Liver (tissue), 9 donors: ENCODE measurements around the gene IQCE. TPM values are rescaled to one million over a fixed set of nuclear protein-coding genes. Genes with fewer than 3 reads are reported as not detected.

Experiments
- DNase-seq: peaks from one replicate; pipeline ENCODE4 v3.0.0-alpha.2; 2017; ENCODE audit warnings: low spot score
- H3K27ac ChIP-seq, 2 donors: one replicate each; pipeline ENCODE4 v1.7.0; 2013; ENCODE audit warnings: inconsistent platforms in 2 of 2, low read length in 2 of 2, control low read depth in 1 of 2, low read depth in 1 of 2, mild to moderate bottlenecking in 1 of 2
- H3K27me3 ChIP-seq, 4 donors: one replicate each; pipeline versions ENCODE4 v1.6.1 to v1.7.0; 2013; ENCODE audit warnings: low read length in 3 of 4, inconsistent platforms in 1 of 4, mild to moderate bottlenecking in 1 of 4, moderate library complexity in 1 of 4; ENCODE audit not compliant: control insufficient read depth in 4 of 4, insufficient read depth in 4 of 4
- H3K36me3 ChIP-seq, 4 donors: one replicate each; pipeline versions ENCODE4 v1.6.1 to v1.7.0; 2013; ENCODE audit warnings: low read length in 3 of 4, mild to moderate bottlenecking in 3 of 4, low read depth in 1 of 4, moderate library complexity in 1 of 4; ENCODE audit not compliant: control insufficient read depth in 4 of 4, insufficient read depth in 3 of 4
- H3K4me1 ChIP-seq, 4 donors: one replicate each; pipeline versions ENCODE4 v1.6.1 to v1.7.0; 2013; ENCODE audit warnings: low read length in 3 of 4, mild to moderate bottlenecking in 3 of 4, moderate library complexity in 1 of 4; ENCODE audit not compliant: control insufficient read depth in 4 of 4, insufficient read depth in 4 of 4
- H3K4me3 ChIP-seq, 3 donors: one replicate each; pipeline versions ENCODE4 v1.6.1 to v1.7.0; 2013; ENCODE audit warnings: low read length in 3 of 3, control low read depth in 1 of 3, low read depth in 1 of 3, mild to moderate bottlenecking in 1 of 3
- H3K9ac ChIP-seq, 2 donors: one replicate each; pipeline ENCODE4 v1.7.0; 2013; ENCODE audit warnings: low read length in 2 of 2, mild to moderate bottlenecking in 2 of 2, moderate library complexity in 2 of 2, control low read depth in 1 of 2, low read depth in 1 of 2
- H3K9me3 ChIP-seq, 4 donors: one replicate each; pipeline versions ENCODE4 v1.6.1 to v1.7.0; 2013; ENCODE audit warnings: low read length in 3 of 4; ENCODE audit not compliant: control insufficient read depth in 4 of 4
- ATF3 ChIP-seq: IDR thresholded peaks from 2 replicates; pipeline ENCODE4 v1.6.1; 2016; ENCODE audit warnings: antibody characterized with exemption
- CTCF ChIP-seq: fragments of 150-350 bp; IDR thresholded peaks from 2 replicates; pipeline ENCODE4 v1.5.1; 2017; ENCODE audit warnings: improper control_type of control experiment, low read depth, low read length; ENCODE audit not compliant: missing input control
- EGR1 ChIP-seq, 2 donors: IDR thresholded peaks; 2 replicates each; pipeline ENCODE4 v1.6.1; 2016 to 2018; ENCODE audit warnings: antibody characterized with exemption in 2 of 2, low read depth in 2 of 2
- FOXA1 ChIP-seq: IDR thresholded peaks from 2 replicates; pipeline ENCODE4 v1.6.1; 2016; ENCODE audit warnings: antibody characterized with exemption
- FOXA2 ChIP-seq: IDR thresholded peaks from 2 replicates; pipeline ENCODE4 v1.6.1; 2016; ENCODE audit warnings: antibody characterized with exemption
- GABPA ChIP-seq, 2 donors: IDR thresholded peaks in 1 of 2; conservative IDR thresholded peaks in 1 of 2; 2 replicates each; pipeline ENCODE4 v1.6.1; 2016; ENCODE audit warnings: antibody characterized with exemption in 2 of 2, mild to moderate bottlenecking in 1 of 2, moderate library complexity in 1 of 2
- HNF4A ChIP-seq, 2 donors: conservative IDR thresholded peaks; 2 replicates each; pipeline ENCODE4 v1.6.1; 2016; ENCODE audit warnings: antibody characterized with exemption in 2 of 2, mild to moderate bottlenecking in 2 of 2
- HNF4G ChIP-seq: IDR thresholded peaks from 2 replicates; pipeline ENCODE4 v1.6.1; 2016; ENCODE audit warnings: antibody characterized with exemption
- JUND ChIP-seq, 2 donors: IDR thresholded peaks; 2 replicates each; pipeline ENCODE4 v1.6.1; 2016; ENCODE audit warnings: antibody characterized with exemption in 2 of 2
- MAX ChIP-seq: IDR thresholded peaks from 2 replicates; pipeline ENCODE4 v1.6.1; 2016; ENCODE audit warnings: antibody characterized with exemption
- NR2F2 ChIP-seq: IDR thresholded peaks from 2 replicates; pipeline ENCODE4 v1.6.1; 2016; ENCODE audit warnings: antibody characterized with exemption
- RAD21 ChIP-seq, 2 donors: IDR thresholded peaks; 2 replicates each; pipeline ENCODE4 v1.6.1; 2016; ENCODE audit warnings: antibody characterized with exemption in 2 of 2, mild to moderate bottlenecking in 2 of 2
- REST ChIP-seq: IDR thresholded peaks from 2 replicates; pipeline ENCODE4 v1.6.1; 2016; ENCODE audit warnings: antibody characterized with exemption, mild to moderate bottlenecking
- RXRA ChIP-seq, 2 donors: IDR thresholded peaks; 2 replicates each; pipeline ENCODE4 v1.6.1; 2017 to 2018; ENCODE audit warnings: antibody characterized with exemption in 2 of 2, mild to moderate bottlenecking in 1 of 2
- TAF1 ChIP-seq: conservative IDR thresholded peaks from 2 replicates; pipeline ENCODE4 v1.6.1; 2016; ENCODE audit warnings: antibody characterized with exemption, mild to moderate bottlenecking
- YY1 ChIP-seq: IDR thresholded peaks from 2 replicates; pipeline ENCODE4 v1.6.1; 2016; ENCODE audit warnings: antibody characterized with exemption, mild to moderate bottlenecking
- ZBTB33 ChIP-seq: IDR thresholded peaks from 2 replicates; pipeline ENCODE4 v1.6.1; 2016; ENCODE audit warnings: antibody characterized with exemption
- WGBS: extraction: QIAGEN DNeasy Blood & Tissue Kit; methylation state at CpG from one replicate; pipeline ENCODE4 v1.1.7; 2013; 5-methylcytosine and 5-hydroxymethylcytosine counted together
- polyA plus RNA-seq, 2 donors: library from polyadenylated mRNA; stranded (reverse) in 1 of 2; unstranded in 1 of 2; fragments of 200-250 nt in 1 of 2; fragments of >200 nt in 1 of 2; fragmentation: Nextera tagmentation in 1 of 2; extraction: Ambion mirVana in 1 of 2; gene quantifications; one replicate each; pipeline versions ENCODE4 v1.2.1 to v1.2.3, GENCODE V29; 2013 to 2015
- total RNA-seq, 2 donors: library from RNA; depleted of rRNA; stranded (reverse); fragments of >200 nt; gene quantifications; one replicate each; pipeline ENCODE4 v1.2.3, GENCODE V29; 2014
- donor health status: healthy.
- donor health status: healthy.
- donor health status: healthy.
- donor health status: healthy.
- donor health status: healthy.

Gene IQCE
- total and polyA plus RNA-seq, 4 donors, result 2.1 to 5.9 (median 3.6) TPM

GRCh38 chr7:2553108-2553507, 5.7 kb upstream of the IQCE start:
- H3K27ac ChIP-seq, result no peak overlapping the region
- TF ChIP-seq GABPA (IDR thresholded peaks at IDR 0.05 in 1 of 2, conservative IDR thresholded peaks at IDR 0.05 in 1 of 2) (no peak), ZBTB33 (no peak), RXRA (IDR thresholded peaks at IDR 0.05) (no peak), NR2F2 (no peak), YY1 (no peak), TAF1 (no peak), RAD21 (IDR thresholded peaks at IDR 0.05) (no peak), FOXA1 (no peak), MAX (no peak), FOXA2 (no peak), REST (no peak)
- no peak for DNase-seq
- H3K9me3 ChIP-seq, result no peaks in the 10 kb centered on the region
- H3K36me3 ChIP-seq, result peaks cover 2 to 12% (median 5%) of the 10 kb centered on the region in 4 donors
- WGBS, result 96% methylated on average over 10 of the region's 10 CpGs
- no peak overlapping the region for H3K4me3 ChIP-seq
- H3K4me1 ChIP-seq, result peaks cover 4 to 15% (median 11%) of the 10 kb centered on the region in 4 donors
- no peak overlapping the region for H3K9ac ChIP-seq
- no peaks in the 10 kb centered on the region for H3K27me3 ChIP-seq

- DNase-seq, result no peak
- WGBS, result 84% methylated on average over 16 of the region's 16 CpGs
- peak overlapping the region in 2 of 3 donors; percentile 77 to 92 for H3K4me3 ChIP-seq
- peak overlapping the region in 1 of 2 donors; percentile 78 for H3K9ac ChIP-seq
- H3K9me3 ChIP-seq, result no peaks in the 10 kb centered on the region
- peaks cover 0 to 11% (median 3%) of the 10 kb centered on the region in 4 donors for H3K36me3 ChIP-seq
- TF ChIP-seq FOXA1 (no peak), CTCF (no peak), HNF4G (no peak), JUND (IDR thresholded peaks at IDR 0.05) (no peak), ATF3 (no peak), RAD21 (IDR thresholded peaks at IDR 0.05) (no peak), HNF4A (conservative IDR thresholded peaks at IDR 0.05) (no peak), GABPA (IDR thresholded peaks at IDR 0.05 in 1 of 2, conservative IDR thresholded peaks at IDR 0.05 in 1 of 2) (no peak), MAX (no peak), FOXA2 (no peak), EGR1 (IDR thresholded peaks at IDR 0.05; ENCODE audit: low read depth in 2 of 2) (no peak), ZBTB33 (no peak), NR2F2 (no peak)
- no peaks in the 10 kb centered on the region for H3K27me3 ChIP-seq
- no peak overlapping the region for H3K27ac ChIP-seq
- peaks cover 4 to 19% (median 16%) of the 10 kb centered on the region in 4 donors for H3K4me1 ChIP-seq
Measured at GRCh38 chr7:2553831-2554581, 4.8 kb upstream of the IQCE start.
